Activated CD8-positive, alpha-beta T cell treated with anti-CD3 and anti-CD28 coated beads for 36 hours (primary cell): ENCODE data around the gene CCL24. TPM values are rescaled to one million over a fixed set of nuclear protein-coding genes. Genes with fewer than 3 reads are reported as not detected.

Experiments
- ATAC-seq: fragments of 200-7000 bp; cut with Tn5 transposase; one replicate; pipeline ENCODE4 v1.10.0; 2021; ENCODE audit warnings: mild to moderate bottlenecking, moderate library complexity
- CTCF ChIA-PET: fragments of 350-600 bp; sonication (Branson Sonifier 250); formaldehyde crosslinking; loops from one replicate; lab custom pipeline; 2021; ENCODE audit warnings: antibody characterized with exemption; lab: Charles Lee
- POLR2A ChIA-PET: fragments of 350-600 bp; sonication (Branson Sonifier 250); formaldehyde crosslinking; loops from one replicate; lab custom pipeline; 2021; ENCODE audit warnings: antibody characterized with exemption; lab: Charles Lee
- DNase-seq: peaks from one replicate; pipeline ENCODE4 v3.0.0-alpha.2; 2020
- H3K27ac Mint-ChIP-seq: one replicate; pipeline ENCODE4 v1.8.0; 2021; ENCODE audit warnings: mild to moderate bottlenecking, mixed read lengths
- H3K27me3 Mint-ChIP-seq: one replicate; pipeline ENCODE4 v1.8.0; 2021; ENCODE audit warnings: mixed read lengths
- H3K36me3 Mint-ChIP-seq: one replicate; pipeline ENCODE4 v1.8.0; 2021; ENCODE audit warnings: low read depth, mixed read lengths
- H3K4me1 Mint-ChIP-seq: one replicate; pipeline ENCODE4 v1.8.0; 2021; ENCODE audit warnings: low read depth, mixed read lengths
- H3K4me3 Mint-ChIP-seq: one replicate; pipeline ENCODE4 v1.8.0; 2021; ENCODE audit warnings: mild to moderate bottlenecking, moderate library complexity, mixed read lengths
- H3K9me3 Mint-ChIP-seq: one replicate; pipeline ENCODE4 v1.8.0; 2021; ENCODE audit warnings: mixed read lengths
- intact Hi-C: fragments of 100-400 bp; cut with micrococcal nuclease; formaldehyde crosslinking; loops from one replicate; pipeline ENCODE4 v1.10.0; 2022
- total RNA-seq, 2 experiments: library from RNA; stranded (reverse); gene quantifications; one replicate each; pipeline ENCODE4 v1.2.3, GENCODE V29; 2021
- TF ChIP-seq, protein P1 (sequence below): fragments of 200-600 bp; IDR thresholded peaks from one replicate; pipeline ENCODE4 v1.8.0; 2022; ENCODE audit warnings: antibody characterized with exemption, mild to moderate bottlenecking

CCL24 gene
- total RNA-seq, 2 experiments from 2014 or later, result not detected

DNA sequence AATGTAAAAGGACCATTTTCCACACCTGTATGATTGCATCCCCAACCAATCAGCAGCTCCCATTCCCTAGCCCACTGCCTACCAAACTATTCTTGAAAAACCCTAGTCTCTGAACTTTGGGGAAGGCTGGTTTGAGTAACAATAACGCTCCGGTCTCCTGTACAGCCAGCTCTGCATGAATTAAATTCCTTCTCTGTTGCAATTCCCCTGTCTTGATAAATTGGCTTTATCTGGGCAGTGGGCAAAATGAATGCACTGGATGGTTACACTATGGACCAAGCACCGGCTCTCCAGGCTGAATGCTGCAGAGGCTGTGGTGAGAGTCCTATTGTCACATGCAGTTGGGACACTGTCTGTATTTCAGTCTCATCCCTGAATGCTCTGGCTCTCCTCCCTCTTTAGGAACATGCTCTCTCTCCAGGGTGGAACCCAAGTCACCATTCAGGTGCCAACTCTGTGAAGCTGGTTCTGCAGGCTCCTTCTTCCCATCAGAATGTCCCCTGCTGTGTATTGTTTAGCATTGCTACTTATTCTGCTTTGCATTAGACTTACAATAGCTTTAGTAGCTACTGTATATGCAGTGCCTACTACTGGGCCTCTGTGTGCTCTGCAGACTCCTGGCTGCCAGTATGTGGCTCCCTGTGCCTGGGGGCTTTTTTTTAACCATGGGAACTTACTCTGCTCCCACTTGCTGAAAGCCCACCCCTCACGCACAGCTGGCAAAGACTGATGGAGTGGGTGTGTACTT, 6.9 kb downstream of the CCL24 start:
- TF ChIP-seq, protein P1, sequence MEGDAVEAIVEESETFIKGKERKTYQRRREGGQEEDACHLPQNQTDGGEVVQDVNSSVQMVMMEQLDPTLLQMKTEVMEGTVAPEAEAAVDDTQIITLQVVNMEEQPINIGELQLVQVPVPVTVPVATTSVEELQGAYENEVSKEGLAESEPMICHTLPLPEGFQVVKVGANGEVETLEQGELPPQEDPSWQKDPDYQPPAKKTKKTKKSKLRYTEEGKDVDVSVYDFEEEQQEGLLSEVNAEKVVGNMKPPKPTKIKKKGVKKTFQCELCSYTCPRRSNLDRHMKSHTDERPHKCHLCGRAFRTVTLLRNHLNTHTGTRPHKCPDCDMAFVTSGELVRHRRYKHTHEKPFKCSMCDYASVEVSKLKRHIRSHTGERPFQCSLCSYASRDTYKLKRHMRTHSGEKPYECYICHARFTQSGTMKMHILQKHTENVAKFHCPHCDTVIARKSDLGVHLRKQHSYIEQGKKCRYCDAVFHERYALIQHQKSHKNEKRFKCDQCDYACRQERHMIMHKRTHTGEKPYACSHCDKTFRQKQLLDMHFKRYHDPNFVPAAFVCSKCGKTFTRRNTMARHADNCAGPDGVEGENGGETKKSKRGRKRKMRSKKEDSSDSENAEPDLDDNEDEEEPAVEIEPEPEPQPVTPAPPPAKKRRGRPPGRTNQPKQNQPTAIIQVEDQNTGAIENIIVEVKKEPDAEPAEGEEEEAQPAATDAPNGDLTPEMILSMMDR, result no peak
- H3K4me3 Mint-ChIP-seq, result no peak overlapping the region
- DNase-seq, result no peak
- ATAC-seq, result no peak
- H3K4me1 Mint-ChIP-seq, result no peaks in the 10 kb centered on the region
- POLR2A ChIA-PET, result no interaction called here
- no peaks in the 10 kb centered on the region for H3K36me3 Mint-ChIP-seq
- intact Hi-C loops, result no loop called here
- no peak overlapping the region for H3K27ac Mint-ChIP-seq
- CTCF ChIA-PET, result no interaction called here
- H3K9me3 Mint-ChIP-seq, result peaks cover 10% of the 10 kb centered on the region
- H3K27me3 Mint-ChIP-seq, result peaks cover 7% of the 10 kb centered on the region

DNA sequence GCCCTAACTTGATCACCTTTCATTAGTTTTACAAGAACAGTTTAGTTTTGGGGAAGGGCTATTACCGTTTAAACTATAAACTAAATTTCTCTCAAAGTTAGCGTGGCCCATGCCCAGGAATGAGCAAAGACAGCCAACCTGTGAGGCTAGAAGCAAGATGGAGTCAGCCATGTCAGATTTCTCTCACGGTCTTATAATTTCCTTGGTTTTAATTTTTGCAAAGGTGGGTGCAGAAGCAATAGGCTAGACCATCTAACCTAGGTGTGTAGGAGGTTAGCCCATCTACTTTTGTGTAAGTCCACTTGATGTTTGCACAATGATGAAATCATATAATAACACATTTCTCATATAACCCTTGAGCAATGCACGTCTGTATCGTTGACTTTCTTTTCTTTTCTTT, 8.9 kb downstream of the CCL24 start:
- POLR2A ChIA-PET, result interaction anchor here (0.6 kb wide), 1 partner anchor 14 kb away, joined by 3 read pairs; no protein-coding TSS in a partner anchor
- Mint-ChIP-seq H3K9me3 (peaks cover 10% of the 10 kb centered on the region), H3K27me3 (peaks cover 8% of the 10 kb centered on the region), H3K27ac (no peak overlapping the region), H3K4me1 (no peaks in the 10 kb centered on the region), H3K4me3 (no peak overlapping the region), H3K36me3 (no peaks in the 10 kb centered on the region)
- TF ChIP-seq, protein P1, result no peak
- DNase-seq (no peak), ATAC-seq (no peak)
- intact Hi-C loops, result no loop called here
- CTCF ChIA-PET, result no interaction called here

DNA sequence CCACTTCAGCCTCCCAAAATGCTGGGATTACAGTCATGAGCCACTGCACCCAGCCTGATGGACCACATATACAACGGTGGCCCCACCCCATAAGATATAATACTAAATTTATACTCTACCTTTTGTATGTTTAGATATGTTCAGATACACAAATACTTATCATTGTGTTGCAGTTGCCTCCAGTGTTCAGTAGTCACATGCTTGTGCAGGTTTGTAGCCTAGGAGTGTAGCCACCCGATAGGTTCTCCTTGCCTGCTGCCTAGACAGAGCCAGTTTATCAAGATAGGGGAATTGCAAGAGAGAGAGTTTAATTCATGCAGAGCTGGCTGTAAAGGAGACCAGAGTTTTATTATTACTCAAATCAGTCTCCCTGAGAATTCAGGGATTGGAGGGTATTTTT, 9.6 kb downstream of the CCL24 start:
- Mint-ChIP-seq H3K4me1 (no peaks in the 10 kb centered on the region), H3K4me3 (no peak overlapping the region), H3K9me3 (peaks cover 10% of the 10 kb centered on the region), H3K36me3 (no peaks in the 10 kb centered on the region), H3K27ac (no peak overlapping the region), H3K27me3 (peaks cover 8% of the 10 kb centered on the region)
- DNase-seq, result no peak
- intact Hi-C loops, result no loop called here
- TF ChIP-seq, protein P1, result no peak
- ChIA-PET POLR2A (no interaction called here), CTCF (no interaction called here)
- no peak for ATAC-seq

DNA sequence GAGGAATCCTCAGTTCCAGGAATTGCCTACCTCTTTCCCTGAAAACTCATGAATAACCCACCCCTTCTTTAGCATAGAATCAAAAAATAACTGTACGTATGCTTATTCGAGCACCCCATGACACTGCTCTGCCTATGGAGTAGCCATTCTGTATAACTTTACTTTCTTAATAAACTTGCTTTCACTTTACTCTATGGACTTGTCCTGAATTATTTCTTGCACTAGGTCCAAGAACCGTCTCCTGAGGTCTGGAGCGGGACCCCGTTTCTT, 11.1 kb downstream of the CCL24 start:
- H3K9me3 Mint-ChIP-seq, result peaks cover 8% of the 10 kb centered on the region
- TF ChIP-seq, protein P1, result no peak
- no peaks in the 10 kb centered on the region for H3K4me1 Mint-ChIP-seq
- no peak for DNase-seq
- ChIA-PET POLR2A (no interaction called here), CTCF (no interaction called here)
- intact Hi-C loops, result no loop called here
- no peaks in the 10 kb centered on the region for H3K36me3 Mint-ChIP-seq
- peaks cover 7% of the 10 kb centered on the region for H3K27me3 Mint-ChIP-seq
- H3K27ac Mint-ChIP-seq, result no peak overlapping the region
- H3K4me3 Mint-ChIP-seq, result no peak overlapping the region
- ATAC-seq, result no peak

DNA sequence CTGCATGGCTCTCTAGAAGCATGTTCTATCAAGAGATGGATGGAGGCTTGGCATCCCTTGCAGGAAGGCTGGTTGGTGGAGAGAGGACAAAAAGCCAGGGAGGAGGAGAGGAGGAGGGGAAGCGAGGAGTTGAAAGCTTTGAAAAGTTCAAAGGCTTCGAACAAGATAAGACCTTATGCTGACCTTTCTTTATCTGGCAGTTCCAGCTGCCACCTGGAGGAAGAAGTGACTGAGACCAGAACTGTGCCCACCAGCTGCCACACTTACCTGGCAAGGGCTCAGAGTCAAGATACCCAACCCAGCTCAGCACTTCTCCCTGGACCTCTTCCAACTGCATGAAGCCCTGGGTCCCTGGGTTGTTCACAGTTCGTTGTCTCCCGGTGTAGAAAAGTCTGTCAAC, 14.8 kb downstream of the CCL24 start:
- no peak overlapping the region for H3K27ac Mint-ChIP-seq
- intact Hi-C loops, result no loop called here
- no peaks in the 10 kb centered on the region for H3K36me3 Mint-ChIP-seq
- ChIA-PET CTCF (no interaction called here), POLR2A (no interaction called here)
- DNase-seq (peak; percentile 12), ATAC-seq (no peak)
- H3K9me3 Mint-ChIP-seq, result no peaks in the 10 kb centered on the region
- no peak overlapping the region for H3K4me3 Mint-ChIP-seq
- H3K4me1 Mint-ChIP-seq, result no peaks in the 10 kb centered on the region
- TF ChIP-seq, protein P1, result no peak
- H3K27me3 Mint-ChIP-seq, result peaks cover 13% of the 10 kb centered on the region
